Activated CD4-positive, alpha-beta T cell treated with anti-CD3 and anti-CD28 coated beads for 24 hours (primary cell): ENCODE data around the gene DPY19L1.
"Not testable (repeated sequence)": the region's sequence is repeated elsewhere in the genome, so short reads cannot be mapped to it uniquely, and the experiment has no call there.

ENCODE experiments used
- DNase-seq, 2 donors: peaks; one replicate each; pipeline ENCODE4 v3.0.0-alpha.2; 2020; ENCODE audit warnings: low read depth in 2 of 2

DPY19L1 gene

GRCh38 chr7:35035511-35035961 is 1.7 kb downstream of the DPY19L1 start:
- no peak for DNase-seq

GRCh38 chr7:35032166-35032565 is 5.1 kb downstream of the DPY19L1 start:
- DNase-seq, result no peak

- DNase-seq, result no peak
Observed at GRCh38 chr7:35030848-35031247, 6.4 kb downstream of the DPY19L1 start.

GRCh38 chr7:35029311-35029710 is 8.0 kb downstream of the DPY19L1 start:
- DNase-seq, result no peak

GRCh38 chr7:35026150-35026549 is 11.1 kb downstream of the DPY19L1 start:
- DNase-seq, result no peak

GRCh38 chr7:35025369-35025870 is 11.9 kb downstream of the DPY19L1 start:
- no peak for DNase-seq

- no peak for DNase-seq
Observed at GRCh38 chr7:35024298-35024697, 13.0 kb downstream of the DPY19L1 start.

GRCh38 chr7:35022725-35023124 is 14.6 kb downstream of the DPY19L1 start:
- DNase-seq, result no peak

GRCh38 chr7:35021445-35021844 is 15.8 kb downstream of the DPY19L1 start:
- no peak for DNase-seq

- DNase-seq, result no peak
Observed at GRCh38 chr7:35019801-35020200, 17.5 kb downstream of the DPY19L1 start.

- DNase-seq, result no peak
Observed at GRCh38 chr7:35019179-35019729, 18.0 kb downstream of the DPY19L1 start.

GRCh38 chr7:35015346-35015859 is 21.9 kb downstream of the DPY19L1 start:
- DNase-seq, result no peak

- DNase-seq, result no peak
Observed at GRCh38 chr7:35012160-35012559, 25.1 kb downstream of the DPY19L1 start.

- DNase-seq, result no peak
Observed at GRCh38 chr7:35011085-35011484, 26.2 kb downstream of the DPY19L1 start.

- DNase-seq, result no peak
Observed at GRCh38 chr7:35007768-35008167, 29.5 kb downstream of the DPY19L1 start.

- DNase-seq, result no peak
Observed at GRCh38 chr7:35004531-35005095, 32.7 kb downstream of the DPY19L1 start.

- DNase-seq, result no peak
Observed at GRCh38 chr7:35003679-35004303, 33.5 kb downstream of the DPY19L1 start.

- DNase-seq, result not testable (repeated sequence)
Observed at GRCh38 chr7:35003177-35003650, 34.1 kb downstream of the DPY19L1 start.

- not testable (repeated sequence) for DNase-seq
Observed at GRCh38 chr7:34998335-34998734, 39.0 kb downstream of the DPY19L1 start.

GRCh38 chr7:34996423-34997090 is 40.7 kb downstream of the DPY19L1 start:
- not testable (repeated sequence) for DNase-seq

GRCh38 chr7:34995757-34996156 is 41.5 kb downstream of the DPY19L1 start:
- no peak for DNase-seq
